CD1c-positive myeloid dendritic cell (primary cell): ENCODE measurements around the gene CACNA1B.
"Not testable (repeated sequence)": the region's sequence is repeated elsewhere in the genome, so short reads cannot be mapped to it uniquely, and the experiment has no call there.

Source experiments
- DNase-seq: peaks from one replicate; pipeline ENCODE4 v3.0.0-alpha.2; 2016; ENCODE audit errors: extremely low spot score

Gene CACNA1B

DNA sequence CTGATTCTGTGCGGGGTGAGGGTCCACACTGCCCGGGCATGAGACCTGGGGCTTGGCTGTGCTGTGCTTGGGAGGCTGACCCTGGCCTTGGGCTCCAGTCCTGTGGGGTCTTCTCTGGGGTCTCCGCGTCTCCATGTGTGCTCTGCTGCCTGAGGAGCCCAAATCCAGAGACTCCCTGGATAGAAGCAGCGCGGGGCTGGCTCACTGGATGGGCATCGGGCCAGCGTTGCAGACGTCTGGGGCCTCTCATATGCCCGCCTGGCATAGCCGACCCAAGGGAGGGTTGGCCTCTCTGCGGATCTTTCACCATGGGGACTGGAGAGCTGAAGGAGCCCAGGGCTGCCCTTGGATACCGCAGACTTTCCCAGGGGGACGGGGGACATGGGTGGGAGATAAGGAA is 12.4 kb downstream of the CACNA1B start:
- DNase-seq, result not testable (repeated sequence)

DNA sequence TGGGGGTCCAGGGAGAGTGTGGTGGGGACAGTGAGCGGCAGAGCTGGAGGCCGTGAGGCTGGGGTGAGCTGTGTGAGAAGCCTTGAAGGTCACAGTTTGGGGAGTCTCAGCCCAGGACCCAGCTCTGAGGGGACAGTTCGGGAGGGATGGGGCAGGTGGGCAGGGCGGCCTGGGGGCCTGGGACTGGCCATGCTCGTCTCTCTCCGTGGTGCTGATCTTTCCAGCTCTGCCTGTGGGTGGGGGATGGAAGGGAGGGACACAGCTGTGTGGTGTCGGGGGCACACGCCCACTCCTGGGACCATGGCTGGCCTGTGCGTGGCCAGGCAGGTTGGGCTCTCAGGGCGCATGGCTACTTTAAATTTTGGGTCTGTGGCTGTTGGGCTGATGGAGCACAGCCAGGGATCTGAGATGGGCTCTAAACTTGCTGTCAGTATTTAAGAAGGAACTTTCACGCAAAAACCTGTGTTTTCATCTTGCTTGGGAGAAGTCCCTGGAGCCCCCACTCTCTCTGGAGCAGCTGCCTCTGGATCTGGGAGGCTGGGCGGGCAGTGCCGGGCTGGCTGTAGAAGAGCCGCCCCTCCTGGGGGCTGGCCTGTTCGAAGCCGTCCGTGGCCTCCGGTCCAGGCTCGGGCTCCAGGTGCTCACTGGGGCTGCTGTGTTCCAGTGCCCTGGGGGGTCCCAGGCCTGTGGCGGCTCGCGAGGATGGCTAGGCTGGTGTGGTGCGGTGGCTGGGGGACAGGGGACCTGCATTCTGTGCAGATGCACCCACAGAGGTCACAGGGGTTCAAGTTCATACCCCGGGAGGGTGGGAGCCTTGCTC is 13.4 kb downstream of the CACNA1B start:
- DNase-seq, result not testable (repeated sequence)

GRCh38 chr9:137891588-137892423 is 14.2 kb downstream of the CACNA1B start:
- no peak for DNase-seq

- no peak for DNase-seq
Measured at GRCh38 chr9:137892424-137893191, 15.0 kb downstream of the CACNA1B start.

DNA sequence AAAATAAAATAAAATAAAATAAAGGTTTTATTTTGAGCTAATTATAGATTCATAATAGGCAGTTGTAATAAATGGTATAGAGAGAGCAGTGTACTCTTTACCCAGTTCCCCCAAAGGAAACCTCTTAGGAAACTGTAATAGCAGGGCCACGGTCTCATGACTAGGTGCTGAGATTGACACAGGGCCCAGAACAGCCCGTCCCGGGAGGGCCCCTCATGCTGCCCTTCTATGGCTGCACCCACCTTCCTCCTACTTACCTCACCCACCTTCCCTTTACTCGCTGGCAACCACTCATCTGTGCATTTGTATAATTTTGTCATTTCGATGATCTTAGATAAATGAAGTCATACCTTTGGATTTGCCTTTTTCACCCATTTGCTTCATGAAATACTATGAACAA is 16.1 kb downstream of the CACNA1B start:
- no peak for DNase-seq

GRCh38 chr9:137899551-137900360 is 22.2 kb downstream of the CACNA1B start:
- DNase-seq, result no peak

DNA sequence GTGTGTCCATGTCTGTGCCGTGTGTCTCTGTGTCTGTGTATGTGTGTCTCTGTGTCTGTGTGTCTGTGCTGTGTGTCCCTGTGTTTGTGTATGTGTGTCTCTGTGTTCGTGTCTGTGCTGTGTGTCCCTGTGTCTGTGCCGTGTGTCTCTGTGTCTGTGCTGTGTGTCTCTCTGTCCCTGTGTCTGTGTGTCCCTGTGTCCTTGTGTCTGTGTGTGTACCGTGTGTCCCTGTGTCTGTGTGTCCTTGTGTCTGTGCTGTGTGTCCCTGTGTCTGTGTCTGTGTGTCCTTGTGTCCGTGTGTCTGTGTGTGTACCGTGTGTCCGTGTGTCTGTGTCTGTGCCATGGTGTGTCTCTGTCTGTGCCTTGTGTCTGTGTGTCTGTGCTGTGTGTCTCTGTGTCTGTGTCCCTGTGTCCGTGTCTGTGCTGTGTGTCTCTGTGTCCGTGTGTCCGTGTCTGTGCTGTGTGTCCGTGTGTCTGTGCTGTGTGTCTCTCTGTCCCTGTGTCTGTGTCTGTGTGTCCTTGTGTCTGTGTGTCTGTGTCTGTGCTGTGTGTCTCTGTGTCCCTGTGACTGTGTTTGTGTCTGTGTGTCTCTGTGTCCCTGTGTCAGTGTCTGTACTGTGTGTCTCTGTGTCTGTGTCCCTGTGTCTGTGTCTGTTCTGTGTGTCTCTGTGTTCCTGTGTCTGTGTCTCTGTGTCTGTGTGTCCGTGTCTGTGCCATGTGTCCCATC is 23.2 kb downstream of the CACNA1B start:
- DNase-seq, result no peak

DNA sequence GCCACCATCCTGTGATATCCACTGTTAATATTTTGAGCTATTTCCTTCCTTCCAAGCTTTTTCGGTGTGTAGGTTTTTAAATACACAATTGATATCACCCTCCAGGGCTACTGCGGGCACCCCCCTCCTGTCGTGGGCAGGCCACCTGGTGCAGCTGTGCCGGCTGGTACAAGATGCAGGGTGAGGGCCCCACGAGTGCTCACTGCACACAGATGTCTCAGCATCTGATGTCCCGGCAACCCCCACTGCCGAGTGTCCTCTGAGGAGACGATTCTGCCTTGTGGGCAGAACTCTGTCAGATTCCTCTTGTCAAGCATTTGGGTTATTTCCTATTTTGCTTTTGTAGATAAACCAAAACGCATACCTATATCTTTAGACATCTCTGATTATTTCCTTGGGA is 25.1 kb downstream of the CACNA1B start:
- no peak for DNase-seq

DNA sequence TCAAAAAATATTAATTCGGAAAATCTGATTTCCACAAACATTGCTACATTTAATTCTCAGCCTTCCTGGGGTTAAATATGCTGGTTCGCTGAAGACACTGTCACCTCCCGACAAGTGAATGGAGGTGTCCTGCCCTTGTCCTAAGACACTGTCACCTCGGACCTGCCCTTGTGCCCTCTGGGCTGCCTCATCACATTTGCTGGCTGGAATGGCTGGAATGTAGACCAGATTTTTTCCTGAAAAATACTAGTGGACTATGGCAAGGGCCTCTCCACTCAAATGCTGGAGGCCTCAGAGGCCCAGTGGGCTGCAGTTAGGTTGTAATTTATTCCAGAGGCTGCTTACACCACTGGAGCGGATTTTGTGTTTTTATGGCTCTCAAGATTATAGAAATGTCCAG is 28.2 kb downstream of the CACNA1B start:
- no peak for DNase-seq

DNA sequence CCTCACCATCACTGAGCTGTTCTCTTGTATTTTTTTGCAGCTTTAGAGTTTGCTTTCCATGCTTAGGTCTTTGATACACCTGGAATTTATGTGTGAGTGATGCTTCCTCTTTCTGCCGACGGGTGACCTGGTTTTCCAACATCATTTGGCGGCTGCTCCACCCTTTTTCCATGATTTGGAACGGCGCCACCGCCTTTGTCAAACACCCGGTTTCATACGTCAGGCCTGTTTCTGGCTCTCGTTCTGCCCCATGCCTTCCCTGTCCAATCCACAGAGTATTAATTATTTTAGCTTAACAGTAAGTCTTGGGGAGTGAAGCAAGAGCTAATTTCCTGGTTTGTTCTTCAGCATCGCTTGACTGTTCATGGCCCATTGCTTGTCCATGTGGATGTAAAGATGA is 30.2 kb downstream of the CACNA1B start:
- no peak for DNase-seq

GRCh38 chr9:137912671-137913070 is 35.1 kb downstream of the CACNA1B start:
- no peak for DNase-seq

- DNase-seq, result no peak
Measured at GRCh38 chr9:137913132-137913531, 35.5 kb downstream of the CACNA1B start.

GRCh38 chr9:137913771-137914767 is 36.5 kb downstream of the CACNA1B start:
- no peak for DNase-seq

DNA sequence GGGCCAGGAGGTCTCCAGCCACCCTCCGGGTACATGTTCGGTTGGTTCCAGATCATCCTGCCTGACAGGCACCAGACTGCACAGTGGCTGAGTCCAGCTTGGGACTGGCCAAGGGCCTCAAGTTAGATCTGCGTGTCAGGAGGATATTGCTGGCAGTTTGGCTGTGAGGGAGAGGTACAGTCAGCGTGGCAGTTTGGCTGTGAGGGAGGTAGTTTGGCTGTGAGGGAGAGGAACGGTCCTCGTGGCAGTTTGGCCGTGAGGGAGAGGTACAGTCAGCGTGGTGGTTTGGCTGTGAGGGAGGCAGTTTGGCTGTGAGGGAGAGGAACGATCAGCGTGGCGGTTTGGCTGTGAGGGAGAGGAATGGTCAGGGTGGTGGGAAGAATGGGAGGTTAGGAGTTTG is 39.0 kb downstream of the CACNA1B start:
- no peak for DNase-seq

DNA sequence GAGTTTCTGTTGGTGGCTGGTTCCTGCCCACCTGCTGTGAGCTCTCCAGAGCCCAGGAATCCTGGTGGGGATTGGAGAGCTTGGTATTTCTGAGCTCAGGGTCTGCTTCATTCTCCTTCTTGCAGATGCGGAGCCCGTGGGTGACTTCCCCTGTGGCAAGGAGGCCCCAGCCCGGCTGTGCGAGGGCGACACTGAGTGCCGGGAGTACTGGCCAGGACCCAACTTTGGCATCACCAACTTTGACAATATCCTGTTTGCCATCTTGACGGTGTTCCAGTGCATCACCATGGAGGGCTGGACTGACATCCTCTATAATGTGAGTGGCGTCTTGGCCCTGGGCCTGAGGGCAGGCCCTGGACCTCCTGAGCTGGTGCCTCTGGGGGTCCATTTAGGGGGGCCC is 39.5 kb downstream of the CACNA1B start:
- no peak for DNase-seq

- DNase-seq, result no peak
Measured at GRCh38 chr9:137917795-137918194, 40.2 kb downstream of the CACNA1B start.

DNA sequence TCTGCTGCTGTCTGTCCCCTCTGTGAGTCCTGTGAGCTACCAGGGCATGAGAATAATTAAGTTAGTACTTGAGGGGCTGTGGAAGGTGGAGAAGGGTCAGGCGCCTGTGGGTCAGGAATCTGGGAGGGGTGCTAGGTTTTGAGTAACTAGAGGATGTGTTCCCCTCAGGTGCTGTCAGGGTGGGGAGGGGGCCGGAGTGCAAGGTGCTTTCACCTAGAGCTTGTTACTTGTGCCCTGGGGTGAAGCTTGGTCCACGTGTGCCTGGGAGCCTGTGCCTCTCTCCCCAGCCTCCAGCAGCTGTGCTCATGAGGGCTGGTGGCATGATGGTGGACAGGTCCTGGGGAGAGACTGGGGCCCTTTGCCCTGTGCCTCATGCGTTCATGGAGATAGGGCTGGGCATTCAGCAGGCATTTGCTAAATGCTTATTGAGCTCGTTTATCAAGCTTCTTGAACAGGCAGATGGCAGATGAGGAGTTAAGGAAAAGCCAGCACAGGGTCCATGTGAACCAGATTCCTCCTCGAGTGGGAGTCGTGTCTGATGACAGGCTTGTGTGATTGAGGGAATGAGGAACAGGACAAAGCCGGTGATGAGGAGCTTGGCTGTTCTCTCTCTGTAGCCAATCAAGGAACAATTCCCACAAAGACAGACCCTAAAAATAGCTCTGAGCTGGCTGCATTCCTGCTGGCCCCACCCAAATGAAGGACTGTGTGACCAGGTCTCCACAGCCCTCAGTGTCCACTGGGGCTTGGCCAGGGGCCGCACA is 40.9 kb downstream of the CACNA1B start:
- no peak for DNase-seq

GRCh38 chr9:137919095-137919465 is 41.5 kb downstream of the CACNA1B start:
- no peak for DNase-seq

GRCh38 chr9:137919649-137920141 is 42.1 kb downstream of the CACNA1B start:
- DNase-seq, result no peak
